ENCODE results near the gene CCHCR1. TPM values are rescaled to one million over a fixed set of nuclear protein-coding genes. Genes with fewer than 3 reads are reported as not detected.
"Not testable (repeated sequence)": the region's sequence is repeated elsewhere in the genome, so short reads cannot be mapped to it uniquely, and the experiment has no call there.

Gene CCHCR1
- 10 to 100 TPM; 22.1 to 23.4 (median 23.1) TPM for total RNA-seq

DNA sequence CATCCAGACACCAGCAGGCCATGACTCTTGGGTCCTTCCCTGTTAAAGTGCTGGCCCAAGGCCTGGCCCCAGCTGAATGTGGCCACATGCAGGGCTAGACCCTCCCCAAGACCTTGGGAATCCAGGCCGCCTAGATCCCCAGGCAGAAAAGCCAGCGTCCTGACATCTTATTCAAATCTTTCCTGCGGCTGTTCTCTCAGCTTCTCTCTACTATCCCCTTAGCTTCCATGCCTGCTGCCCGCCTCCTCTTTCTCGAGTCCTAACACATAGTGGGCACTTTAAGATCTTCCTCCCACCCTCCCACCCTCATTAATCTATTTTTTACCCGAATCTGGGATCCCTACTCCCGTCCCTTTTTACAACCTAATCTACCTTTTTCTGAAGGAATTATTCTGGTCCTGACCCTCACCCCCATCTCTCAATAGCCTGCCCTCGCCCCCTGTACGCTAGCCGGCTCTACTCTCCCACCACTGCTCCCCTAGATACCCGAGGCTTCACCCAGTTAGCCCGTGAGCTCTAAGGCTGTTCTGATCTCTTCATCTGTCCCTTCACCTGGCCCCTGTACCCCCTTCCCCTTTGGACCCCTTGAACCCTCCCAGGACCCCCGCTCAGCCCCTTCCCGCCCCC, at the start of gene CCHCR1:
TSS of gene CCHCR1 (minus strand) at position 290 of the 627 bp plus-strand sequence. CDS start at position 88, 202 bp downstream.
- peak within 1 kb of the TSS; percentile 93 for H3K4me3 Mint-ChIP-seq
- no peaks in the 10 kb centered on the region for H3K27me3 Mint-ChIP-seq (ENCODE audit: low read depth)
- H3K9me3 Mint-ChIP-seq: no peaks in the 10 kb centered on the region
- peaks cover 21% of the 10 kb centered on the region for H3K4me1 Mint-ChIP-seq (ENCODE audit: low read depth)
- ATAC-seq: peak; percentile 20 to 30
- no peak for DNase-seq
- peaks cover 4% of the 10 kb centered on the region for H3K36me3 Mint-ChIP-seq (ENCODE audit: insufficient read depth)

- Mint-ChIP-seq H3K36me3 (ENCODE audit: insufficient read depth) (peaks cover 4% of the 10 kb centered on the region), H3K9me3 (no peaks in the 10 kb centered on the region), H3K4me3 (no peak overlapping the region), H3K27me3 (ENCODE audit: low read depth) (no peaks in the 10 kb centered on the region), H3K4me1 (ENCODE audit: low read depth) (peaks cover 49% of the 10 kb centered on the region)
- no peak for DNase-seq
- no peak for ATAC-seq
Observed at GRCh38 chr6:31205638-31206037, 48.0 kb upstream of the CCHCR1 start.

- H3K9me3 Mint-ChIP-seq: no peaks in the 10 kb centered on the region
- peaks cover 56% of the 10 kb centered on the region for H3K4me1 Mint-ChIP-seq (ENCODE audit: low read depth)
- DNase-seq (no peak), ATAC-seq (no peak)
- H3K4me3 Mint-ChIP-seq: peak overlapping the region; percentile 84
- no peaks in the 10 kb centered on the region for H3K27me3 Mint-ChIP-seq (ENCODE audit: low read depth)
- peaks cover 4% of the 10 kb centered on the region for H3K36me3 Mint-ChIP-seq (ENCODE audit: insufficient read depth)
Observed at GRCh38 chr6:31204751-31205145, 47.1 kb upstream of the CCHCR1 start.

DNA sequence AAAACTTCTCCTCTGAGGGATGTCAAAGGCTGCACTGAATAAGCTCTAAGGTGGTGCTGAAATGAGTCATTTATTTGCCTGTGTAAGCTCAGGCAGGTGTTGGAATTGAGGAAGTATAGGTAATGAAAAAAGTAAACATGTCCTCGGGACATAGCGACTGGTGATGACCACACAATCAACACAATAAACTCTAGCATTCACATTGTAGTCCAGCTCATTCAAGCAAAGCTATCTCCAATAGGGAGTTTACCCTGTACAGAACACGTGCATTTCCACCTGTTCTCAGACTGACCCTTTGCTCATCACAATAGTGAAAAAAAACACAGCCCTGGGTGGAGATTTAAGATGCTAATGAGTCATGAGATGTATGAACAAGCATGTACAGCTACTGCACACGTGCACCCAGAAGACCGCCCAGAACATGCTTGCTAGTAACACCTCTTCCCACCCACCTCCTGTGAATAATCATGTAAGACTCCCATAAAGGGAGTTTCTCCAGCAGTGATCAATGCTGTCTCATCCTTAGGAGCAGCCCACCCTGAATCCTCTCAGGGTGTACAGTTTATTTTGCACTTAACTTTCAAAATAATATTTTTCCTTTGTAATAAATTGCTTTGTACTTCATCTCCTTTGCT, 45.9 kb upstream of the CCHCR1 start:
- ATAC-seq (peak; percentile 83 to 86), DNase-seq (peak; percentile 52)
- Mint-ChIP-seq H3K27me3 (ENCODE audit: low read depth) (no peaks in the 10 kb centered on the region), H3K4me1 (ENCODE audit: low read depth) (peaks cover 69% of the 10 kb centered on the region), H3K9me3 (no peaks in the 10 kb centered on the region), H3K36me3 (ENCODE audit: insufficient read depth) (peaks cover 4% of the 10 kb centered on the region), H3K4me3 (peak overlapping the region; percentile 84)

- H3K36me3 Mint-ChIP-seq (ENCODE audit: insufficient read depth): peaks cover 4% of the 10 kb centered on the region
- H3K9me3 Mint-ChIP-seq: no peaks in the 10 kb centered on the region
- peak overlapping the region; percentile 84 for H3K4me3 Mint-ChIP-seq
- peaks cover 67% of the 10 kb centered on the region for H3K4me1 Mint-ChIP-seq (ENCODE audit: low read depth)
- no peaks in the 10 kb centered on the region for H3K27me3 Mint-ChIP-seq (ENCODE audit: low read depth)
- ATAC-seq (no peak), DNase-seq (no peak)
Observed at GRCh38 chr6:31202259-31203166, 44.9 kb upstream of the CCHCR1 start.

DNA sequence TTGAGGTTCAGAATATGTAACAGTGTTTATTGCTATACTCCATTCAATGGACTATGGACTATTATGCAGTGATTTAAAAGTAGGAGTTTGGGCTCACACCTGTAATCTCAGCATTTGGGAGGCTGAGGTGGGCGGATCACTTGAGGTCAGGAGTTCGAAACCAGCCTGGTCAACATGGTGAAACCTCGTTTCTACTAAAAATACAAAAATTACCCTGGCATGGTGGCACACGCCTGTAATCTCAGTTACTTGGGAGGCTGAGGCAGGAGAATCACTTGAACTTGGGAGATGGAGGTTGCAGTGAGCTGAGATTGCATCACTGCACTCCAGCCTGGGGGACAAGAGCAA, 41.5 kb upstream of the CCHCR1 start:
- not testable (repeated sequence) for H3K27me3 Mint-ChIP-seq (ENCODE audit: low read depth); H3K9me3 Mint-ChIP-seq; ATAC-seq; DNase-seq
- peaks cover 76% of the 10 kb centered on the region for H3K4me1 Mint-ChIP-seq (ENCODE audit: low read depth)
- H3K4me3 Mint-ChIP-seq: peak overlapping the region; percentile 81
- H3K36me3 Mint-ChIP-seq (ENCODE audit: insufficient read depth): peaks cover 14% of the 10 kb centered on the region

GRCh38 chr6:31197559-31198305, 40.1 kb upstream of the CCHCR1 start:
- Mint-ChIP-seq H3K36me3 (ENCODE audit: insufficient read depth) (peaks cover 15% of the 10 kb centered on the region), H3K9me3 (no peaks in the 10 kb centered on the region)
- ATAC-seq: peak; percentile 76 to 80

DNA sequence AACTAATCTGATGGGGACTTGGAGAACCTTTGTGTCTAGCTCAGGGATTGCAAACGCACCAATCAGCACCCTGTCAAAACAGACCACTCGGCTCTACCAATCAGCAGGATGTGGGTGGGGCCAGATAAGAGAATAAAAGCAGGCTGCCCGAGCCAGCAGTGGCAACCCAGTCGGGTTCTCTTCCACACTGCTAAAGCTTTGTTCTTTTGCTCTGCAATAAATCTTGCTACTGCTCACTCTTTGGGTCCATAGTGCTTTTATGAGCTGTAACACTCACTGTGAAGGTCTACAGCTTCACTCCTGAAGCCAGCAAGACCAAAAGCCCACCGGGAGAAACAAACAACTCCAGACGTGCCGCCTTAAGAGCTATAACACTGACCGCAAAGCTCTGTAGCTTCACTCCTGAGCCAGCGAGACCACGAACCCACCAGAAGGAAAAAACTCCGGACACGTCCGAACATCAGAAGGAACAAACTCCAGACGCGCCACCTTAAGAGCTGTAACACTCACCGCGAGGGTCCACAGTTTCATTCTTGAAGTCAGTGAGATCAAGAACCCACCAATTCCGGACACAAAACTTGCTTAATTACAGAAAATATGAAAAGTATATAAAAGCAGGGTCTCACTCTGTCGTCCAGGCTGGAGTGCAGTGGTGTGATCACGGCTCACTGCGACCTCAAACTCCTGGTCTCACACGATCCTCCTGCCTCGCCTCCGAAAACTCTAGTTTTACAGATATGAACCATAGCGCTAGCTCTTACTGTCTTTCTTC, 38.8 kb upstream of the CCHCR1 start:
- not testable (repeated sequence) for H3K27me3 Mint-ChIP-seq (ENCODE audit: low read depth); DNase-seq; ATAC-seq; H3K9me3 Mint-ChIP-seq
- H3K36me3 Mint-ChIP-seq (ENCODE audit: insufficient read depth): peaks cover 15% of the 10 kb centered on the region
- peaks cover 54% of the 10 kb centered on the region for H3K4me1 Mint-ChIP-seq (ENCODE audit: low read depth)
- peak overlapping the region; percentile 81 for H3K4me3 Mint-ChIP-seq

More at GRCh38 chr6:31197559-31198305, 40.1 kb upstream of the CCHCR1 start:
- peak; percentile 89 for DNase-seq
- Mint-ChIP-seq H3K27me3 (ENCODE audit: low read depth) (no peaks in the 10 kb centered on the region), H3K4me1 (ENCODE audit: low read depth) (peaks cover 64% of the 10 kb centered on the region), H3K4me3 (peak overlapping the region; percentile 81)

- H3K27me3 Mint-ChIP-seq (ENCODE audit: low read depth); H3K4me3 Mint-ChIP-seq; DNase-seq; ATAC-seq; H3K9me3 Mint-ChIP-seq: not testable (repeated sequence)
- Mint-ChIP-seq H3K4me1 (ENCODE audit: low read depth) (peaks cover 47% of the 10 kb centered on the region), H3K36me3 (ENCODE audit: insufficient read depth) (peaks cover 10% of the 10 kb centered on the region)
Observed at GRCh38 chr6:31195308-31195979, 37.8 kb upstream of the CCHCR1 start.

DNA sequence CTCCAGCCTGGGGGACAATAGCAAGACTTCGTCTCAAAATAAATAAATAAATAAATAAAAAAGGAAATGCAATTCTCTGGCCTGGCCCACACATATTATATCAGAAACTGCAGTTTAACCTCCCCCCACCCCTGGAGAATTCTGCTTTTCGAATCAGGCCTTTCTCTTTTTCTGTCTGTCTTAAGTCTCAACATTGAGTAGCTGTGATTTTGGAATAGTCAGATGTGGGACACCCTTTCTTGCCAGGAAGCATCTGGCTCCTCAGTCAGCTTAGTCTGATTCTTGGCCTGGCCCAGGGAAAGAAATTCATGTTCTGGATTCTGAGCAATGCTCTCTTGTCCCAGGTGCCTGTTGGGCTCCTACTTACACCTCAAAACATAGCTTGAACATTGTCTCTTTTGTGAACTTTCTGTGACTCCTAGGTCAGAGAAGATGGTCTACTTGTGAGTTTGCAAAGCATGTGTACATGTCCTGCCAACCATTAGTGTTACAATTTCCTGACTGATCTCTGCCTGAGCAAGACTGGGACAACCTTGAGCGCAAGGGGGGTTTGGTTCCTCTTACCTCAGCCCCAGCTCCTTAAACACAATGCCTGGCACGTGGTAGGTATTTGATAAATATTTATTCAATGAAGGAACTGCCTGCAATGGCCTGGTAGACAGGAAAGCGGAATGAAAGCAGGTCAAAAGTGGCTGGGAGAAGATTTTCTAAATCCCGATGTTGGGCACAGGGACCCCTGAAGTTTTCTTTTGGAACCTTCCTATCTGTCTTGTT, 36.6 kb upstream of the CCHCR1 start:
- Mint-ChIP-seq H3K4me1 (ENCODE audit: low read depth) (peaks cover 37% of the 10 kb centered on the region), H3K4me3 (no peak overlapping the region)
- ATAC-seq: no peak

DNA sequence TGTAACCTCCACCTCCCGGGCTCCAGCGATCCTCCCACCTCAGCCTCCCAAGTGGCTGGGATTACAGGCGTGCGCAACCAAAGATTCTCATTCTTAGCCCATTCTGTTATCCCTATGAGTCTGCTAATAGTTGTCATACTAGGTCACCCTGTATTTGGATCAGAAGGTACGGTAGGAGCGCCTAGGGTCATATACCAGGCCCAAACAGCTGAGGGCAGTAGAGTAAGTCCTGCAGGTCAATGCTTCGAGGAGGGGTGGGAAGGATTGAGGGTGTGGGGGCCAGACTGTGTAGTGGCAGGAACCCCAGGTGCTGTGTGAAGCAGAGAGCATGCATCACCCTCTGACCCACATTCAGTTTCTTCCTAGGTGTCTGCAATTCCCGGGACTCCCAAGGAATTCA, 35.6 kb upstream of the CCHCR1 start:
- ATAC-seq (no peak), DNase-seq (no peak)
- Mint-ChIP-seq H3K9me3 (no peaks in the 10 kb centered on the region), H3K4me1 (ENCODE audit: low read depth) (peaks cover 28% of the 10 kb centered on the region), H3K4me3 (no peak overlapping the region), H3K27me3 (ENCODE audit: low read depth) (no peaks in the 10 kb centered on the region), H3K36me3 (ENCODE audit: insufficient read depth) (peaks cover 10% of the 10 kb centered on the region)

More for the DNA sequence above, 36.6 kb upstream of the CCHCR1 start:
- Mint-ChIP-seq H3K9me3 (no peaks in the 10 kb centered on the region), H3K36me3 (ENCODE audit: insufficient read depth) (peaks cover 10% of the 10 kb centered on the region), H3K27me3 (ENCODE audit: low read depth) (no peaks in the 10 kb centered on the region)
- no peak for DNase-seq

DNA sequence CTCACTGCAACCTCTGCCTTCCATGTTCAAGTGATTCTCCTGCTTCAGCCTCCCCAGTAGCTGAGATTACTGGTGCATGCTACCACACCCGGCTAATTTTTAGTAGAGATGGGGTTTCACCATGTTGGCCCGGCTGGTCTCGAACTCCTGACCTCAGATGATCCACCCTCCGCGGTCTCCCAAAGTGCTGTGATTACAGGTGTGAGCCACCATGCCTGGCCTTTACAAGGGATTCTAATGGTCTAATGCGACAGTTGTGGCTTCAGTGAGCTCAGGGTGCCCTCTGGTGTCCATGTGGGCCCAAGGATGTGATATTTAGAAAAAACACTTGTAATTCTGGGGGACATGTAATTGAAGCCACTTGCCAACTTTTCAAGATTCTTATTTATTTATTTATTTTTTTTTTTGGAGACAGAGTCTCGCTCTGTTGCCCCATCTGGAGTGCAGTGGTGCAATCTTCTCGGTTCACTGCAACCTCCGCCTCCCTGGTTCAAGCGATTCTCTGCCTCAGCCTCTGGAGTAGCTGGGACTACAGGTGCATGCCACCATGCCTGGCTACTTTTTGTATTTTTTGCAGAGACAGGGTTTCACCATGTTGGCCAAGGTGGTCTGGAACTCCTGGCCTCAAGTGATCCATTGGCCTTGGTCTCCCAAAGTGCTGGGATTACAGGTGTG, 35.0 kb upstream of the CCHCR1 start:
- not testable (repeated sequence) for H3K4me3 Mint-ChIP-seq
- peak; percentile 42 for DNase-seq

More for the DNA sequence above, 35.0 kb upstream of the CCHCR1 start:
- peaks cover 10% of the 10 kb centered on the region for H3K36me3 Mint-ChIP-seq (ENCODE audit: insufficient read depth)
- not testable (repeated sequence) for ATAC-seq; H3K27me3 Mint-ChIP-seq (ENCODE audit: low read depth); H3K9me3 Mint-ChIP-seq
- peaks cover 26% of the 10 kb centered on the region for H3K4me1 Mint-ChIP-seq (ENCODE audit: low read depth)

All from activated T-cell treated with anti-CD3 and anti-CD28 coated beads, Interleukin-2, amount 50 U/mL, for 4 hours (primary cell).